RWPE2 (cell line): ENCODE results near the gene C18orf54.

Experiments
- ATAC-seq: fragments of 200-7000 bp; cut with Tn5 transposase; 3 replicates; pipeline ENCODE4 v1.9.1; 2021; ENCODE audit warnings: low read depth
- DNase-seq: peaks from one replicate; pipeline ENCODE4 v3.0.0-alpha.2; 2020; ENCODE audit warnings: low spot score
- H3K27ac ChIP-seq: fragments of 450-650 bp; 2 replicates; pipeline ENCODE4 v1.5.1; 2017; ENCODE audit warnings: mild to moderate bottlenecking; ENCODE audit not compliant: poor library complexity, severe bottlenecking
- H3K27me3 ChIP-seq: fragments of 250-450 bp; sonication (Bioruptor Pico); 2 replicates; pipeline ENCODE4 v1.5.1; 2021; ENCODE audit warnings: mild to moderate bottlenecking, moderate library complexity; ENCODE audit not compliant: insufficient read depth, poor library complexity, severe bottlenecking
- H3K36me3 ChIP-seq: fragments of 250-450 bp; sonication (Bioruptor Pico); 2 replicates; pipeline ENCODE4 v1.5.1; 2020; ENCODE audit warnings: low read depth, mild to moderate bottlenecking, moderate library complexity
- H3K4me1 ChIP-seq: fragments of 250-450 bp; sonication (Bioruptor Pico); 2 replicates; pipeline ENCODE4 v1.5.1; 2021; ENCODE audit warnings: mild to moderate bottlenecking, moderate library complexity; ENCODE audit not compliant: insufficient read depth, poor library complexity, severe bottlenecking
- H3K4me3 ChIP-seq: fragments of 250-450 bp; sonication (Bioruptor Pico); 2 replicates; pipeline ENCODE4 v1.5.1; 2021; ENCODE audit warnings: mild to moderate bottlenecking, moderate library complexity; ENCODE audit not compliant: severe bottlenecking
- H3K9me3 ChIP-seq: fragments of 250-450 bp; sonication (Bioruptor Pico); 2 replicates; pipeline ENCODE4 v1.5.1; 2021; ENCODE audit warnings: mild to moderate bottlenecking, moderate library complexity; ENCODE audit not compliant: severe bottlenecking
- CTCF ChIP-seq: fragments of 450-650 bp; IDR thresholded peaks from one replicate; pipeline ENCODE4 v1.5.1; 2017; ENCODE audit warnings: mild to moderate bottlenecking, moderate library complexity; ENCODE audit not compliant: poor library complexity, severe bottlenecking

C18orf54 gene

GRCh38 chr18:54351186-54351585 is 6.5 kb upstream of the C18orf54 start:
- ATAC-seq (no peak), DNase-seq (no peak)
- Histone ChIP-seq H3K27ac (no peak overlapping the region), H3K4me1 (no peaks in the 10 kb centered on the region), H3K27me3 (no peaks in the 10 kb centered on the region), H3K9me3 (no peaks in the 10 kb centered on the region), H3K4me3 (no peak overlapping the region), H3K36me3 (no peaks in the 10 kb centered on the region)
- TF ChIP-seq CTCF: no peak

- H3K4me3 ChIP-seq: peak overlapping the region; percentile 56
- peaks cover 7% of the 10 kb centered on the region; the same call in 1 of the 2 replicates for H3K36me3 ChIP-seq
- peak overlapping the region; percentile 43 for H3K27ac ChIP-seq
- peak; percentile 12; the same call in 1 of the 3 replicates for ATAC-seq
- no peak for DNase-seq
- H3K4me1 ChIP-seq: peaks cover 10% of the 10 kb centered on the region
- no peaks in the 10 kb centered on the region for H3K9me3 ChIP-seq
- no peaks in the 10 kb centered on the region for H3K27me3 ChIP-seq
- TF ChIP-seq CTCF: no peak
These were observed 535 bp upstream of the C18orf54 start for GRCh38 chr18:54357082-54357659.

- Histone ChIP-seq H3K9me3 (no peaks in the 10 kb centered on the region), H3K4me1 (peaks cover 10% of the 10 kb centered on the region), H3K27me3 (no peaks in the 10 kb centered on the region), H3K27ac (peak overlapping the region; percentile 43), H3K36me3 (peaks cover 15% of the 10 kb centered on the region), H3K4me3 (peak overlapping the region; percentile 56)
- DNase-seq (no peak), ATAC-seq (peak; percentile 33)
- no peak for TF ChIP-seq CTCF
These were observed 862 bp downstream of the C18orf54 start for GRCh38 chr18:54358495-54359040.

GRCh38 chr18:54359233-54359632 is 1.5 kb downstream of the C18orf54 start:
- Histone ChIP-seq H3K4me1 (peaks cover 10% of the 10 kb centered on the region), H3K27me3 (no peaks in the 10 kb centered on the region), H3K4me3 (peak overlapping the region; percentile 56), H3K27ac (no peak overlapping the region), H3K36me3 (peaks cover 20% of the 10 kb centered on the region), H3K9me3 (no peaks in the 10 kb centered on the region)
- no peak for TF ChIP-seq CTCF
- DNase-seq: no peak
- ATAC-seq: no peak

- ATAC-seq: no peak
- Histone ChIP-seq H3K4me3 (no peak overlapping the region), H3K27ac (no peak overlapping the region), H3K9me3 (no peaks in the 10 kb centered on the region), H3K36me3 (peaks cover 21% of the 10 kb centered on the region), H3K27me3 (no peaks in the 10 kb centered on the region), H3K4me1 (peaks cover 10% of the 10 kb centered on the region)
- no peak for TF ChIP-seq CTCF
- no peak for DNase-seq
These were observed 2.7 kb downstream of the C18orf54 start for GRCh38 chr18:54360406-54360805.
